Fibroblast of lung (primary cell): ENCODE measurements around the gene TRIM34. TPM values are rescaled to one million over a fixed set of nuclear protein-coding genes. Genes with fewer than 3 reads are reported as not detected.

Experiments
- DNase-seq, 2 donors: peaks; one replicate each; pipeline versions ENCODE4 v3.0.0 to v3.0.0-alpha.2; 2010; ENCODE audit warnings: low read depth in 2 of 2
- H2AFZ ChIP-seq: 2 replicates; pipeline ENCODE4 v1.5.1; 2012; ENCODE audit warnings: low read length, control low read depth, inconsistent platforms
- H3K27ac ChIP-seq: 2 replicates; pipeline ENCODE4 v1.5.1; 2011; ENCODE audit warnings: low read length, control low read depth; ENCODE audit not compliant: insufficient read depth
- H3K27me3 ChIP-seq: 2 replicates; pipeline ENCODE4 v1.5.1; 2011; ENCODE audit warnings: mild to moderate bottlenecking, low read length; ENCODE audit not compliant: control insufficient read depth, insufficient read depth
- H3K36me3 ChIP-seq: 2 replicates; pipeline ENCODE4 v1.5.1; 2011; ENCODE audit warnings: low read length; ENCODE audit not compliant: control insufficient read depth, insufficient read depth
- H3K4me1 ChIP-seq: 2 replicates; pipeline ENCODE4 v1.5.1; 2011; ENCODE audit warnings: low read length; ENCODE audit not compliant: control insufficient read depth, insufficient read depth; ENCODE audit errors: extremely low read depth
- H3K4me2 ChIP-seq: 2 replicates; pipeline ENCODE4 v1.5.1; 2011; ENCODE audit warnings: low read length, control low read depth; ENCODE audit not compliant: insufficient read depth; ENCODE audit errors: extremely low read depth
- H3K4me3 ChIP-seq, 4 experiments: fragments of 200-600 bp in 1 of 4; sonication (generic) in 1 of 4; replicated peaks in 1 of 4; 2 replicates each; pipeline ENCODE4 v1.5.1; 2011 to 2016; ENCODE audit warnings: low read length in 4 of 4, low read depth in 3 of 4, mild to moderate bottlenecking in 3 of 4, control low read depth in 2 of 4, inconsistent platforms in 1 of 4, mixed read lengths in 1 of 4; ENCODE audit not compliant: insufficient read depth in 1 of 4; ENCODE audit errors: control extremely low read depth in 1 of 4
- H3K79me2 ChIP-seq: 2 replicates; pipeline ENCODE4 v1.5.1; 2012; ENCODE audit warnings: mild to moderate bottlenecking, low read length, inconsistent platforms; ENCODE audit not compliant: control insufficient read depth, insufficient read depth
- H3K9ac ChIP-seq: 2 replicates; pipeline ENCODE4 v1.5.1; 2011; ENCODE audit warnings: mild to moderate bottlenecking, low read length, control low read depth; ENCODE audit not compliant: insufficient read depth
- H3K9me3 ChIP-seq: 2 replicates; pipeline ENCODE4 v1.5.1; 2012; ENCODE audit warnings: low read depth, low read length; ENCODE audit not compliant: control insufficient read depth, insufficient read depth
- H4K20me1 ChIP-seq: 2 replicates; pipeline ENCODE4 v1.5.1; 2011; ENCODE audit warnings: low read length; ENCODE audit not compliant: control insufficient read depth, insufficient read depth; ENCODE audit errors: extremely low read depth
- EZH2 ChIP-seq: IDR thresholded peaks from 2 replicates; pipeline ENCODE4 v1.5.1; 2012; ENCODE audit warnings: low read length, control low read depth, mild to moderate bottlenecking; ENCODE audit errors: missing control alignments
- polyA plus RNA-seq, 2 donors: library from polyadenylated mRNA; depleted of rRNA in 1 of 2; stranded (reverse) in 1 of 2; unstranded in 1 of 2; fragments of >200 nt; gene quantifications; 2 replicates each; pipeline ENCODE4 v1.2.1, GENCODE V29; 2011 to 2012; ENCODE audit warnings: missing spikeins in 1 of 2
- total RNA-seq: library from RNA; depleted of rRNA; stranded (reverse); fragments of >200 nt; gene quantifications from 2 replicates; pipeline ENCODE4 v1.2.1, GENCODE V29; 2014
- TF ChIP-seq, protein P1 (sequence below), 2 donors: IDR thresholded peaks in 1 of 2; conservative IDR thresholded peaks in 1 of 2; 1 replicate in 1 of 2; 2 replicates in 1 of 2; pipeline ENCODE4 v1.5.1; 2011 to 2012; ENCODE audit warnings: low read length in 2 of 2, control low read depth in 1 of 2, inconsistent platforms in 1 of 2, low read depth in 1 of 2, mild to moderate bottlenecking in 1 of 2

The TRIM34 gene
- total and polyA plus RNA-seq, 2 donors (not counting 1 experiment from before 2014, with no cell fraction given) = 17.8 to 18.5 TPM

GRCh38 chr11:5608808-5609207 lies 16.0 kb upstream of the TRIM34 start:
- TF ChIP-seq, protein P1, sequence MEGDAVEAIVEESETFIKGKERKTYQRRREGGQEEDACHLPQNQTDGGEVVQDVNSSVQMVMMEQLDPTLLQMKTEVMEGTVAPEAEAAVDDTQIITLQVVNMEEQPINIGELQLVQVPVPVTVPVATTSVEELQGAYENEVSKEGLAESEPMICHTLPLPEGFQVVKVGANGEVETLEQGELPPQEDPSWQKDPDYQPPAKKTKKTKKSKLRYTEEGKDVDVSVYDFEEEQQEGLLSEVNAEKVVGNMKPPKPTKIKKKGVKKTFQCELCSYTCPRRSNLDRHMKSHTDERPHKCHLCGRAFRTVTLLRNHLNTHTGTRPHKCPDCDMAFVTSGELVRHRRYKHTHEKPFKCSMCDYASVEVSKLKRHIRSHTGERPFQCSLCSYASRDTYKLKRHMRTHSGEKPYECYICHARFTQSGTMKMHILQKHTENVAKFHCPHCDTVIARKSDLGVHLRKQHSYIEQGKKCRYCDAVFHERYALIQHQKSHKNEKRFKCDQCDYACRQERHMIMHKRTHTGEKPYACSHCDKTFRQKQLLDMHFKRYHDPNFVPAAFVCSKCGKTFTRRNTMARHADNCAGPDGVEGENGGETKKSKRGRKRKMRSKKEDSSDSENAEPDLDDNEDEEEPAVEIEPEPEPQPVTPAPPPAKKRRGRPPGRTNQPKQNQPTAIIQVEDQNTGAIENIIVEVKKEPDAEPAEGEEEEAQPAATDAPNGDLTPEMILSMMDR (conservative IDR thresholded peaks at IDR 0.05 in 1 of 2, IDR thresholded peaks at IDR 0.05 in 1 of 2; ENCODE audit: low read depth in 1 of 2, low read length in 2 of 2) = no peak
- TF ChIP-seq EZH2 = no peak

GRCh38 chr11:5610446-5610845 lies 14.4 kb upstream of the TRIM34 start:
- DNase-seq = no peak
- Histone ChIP-seq H3K27me3 (no peaks in the 10 kb centered on the region), H3K27ac (no peak overlapping the region), H3K9me3 (no peaks in the 10 kb centered on the region), H4K20me1 (no peaks in the 10 kb centered on the region), H3K4me3 (no peak overlapping the region), H3K36me3 (no peaks in the 10 kb centered on the region), H3K4me2 (no peak overlapping the region), H2AFZ (no peak overlapping the region), H3K4me1 (peaks cover 2% of the 10 kb centered on the region), H3K9ac (no peak overlapping the region), H3K79me2 (no peaks in the 10 kb centered on the region)
- TF ChIP-seq, protein P1 (conservative IDR thresholded peaks at IDR 0.05 in 1 of 2, IDR thresholded peaks at IDR 0.05 in 1 of 2; ENCODE audit: low read depth in 1 of 2, low read length in 2 of 2) = no peak
- TF ChIP-seq EZH2 = no peak

More at GRCh38 chr11:5608808-5609207, 16.0 kb upstream of the TRIM34 start:
- peak in 1 of 2 donors; percentile 58 for DNase-seq
- Histone ChIP-seq H3K79me2 (no peaks in the 10 kb centered on the region), H3K9me3 (no peaks in the 10 kb centered on the region), H3K4me2 (no peak overlapping the region), H3K4me3 (no peak overlapping the region), H3K4me1 (peaks cover 2% of the 10 kb centered on the region), H3K27ac (no peak overlapping the region), H3K27me3 (no peaks in the 10 kb centered on the region), H3K9ac (no peak overlapping the region), H4K20me1 (no peaks in the 10 kb centered on the region), H2AFZ (no peak overlapping the region), H3K36me3 (no peaks in the 10 kb centered on the region)

- no peaks in the 10 kb centered on the region for H4K20me1 ChIP-seq
- no peaks in the 10 kb centered on the region for H3K4me1 ChIP-seq
- H3K79me2 ChIP-seq = no peaks in the 10 kb centered on the region
- H3K4me3 ChIP-seq = no peak overlapping the region
- DNase-seq = no peak
- no peak for TF ChIP-seq EZH2
- TF ChIP-seq, protein P1 (conservative IDR thresholded peaks at IDR 0.05 in 1 of 2, IDR thresholded peaks at IDR 0.05 in 1 of 2; ENCODE audit: low read depth in 1 of 2, low read length in 2 of 2) = no peak
- no peak overlapping the region for H3K4me2 ChIP-seq
- no peaks in the 10 kb centered on the region for H3K27me3 ChIP-seq
- no peaks in the 10 kb centered on the region for H3K36me3 ChIP-seq
- no peaks in the 10 kb centered on the region for H3K9me3 ChIP-seq
- no peak overlapping the region for H3K9ac ChIP-seq
- H2AFZ ChIP-seq = no peak overlapping the region
- no peak overlapping the region for H3K27ac ChIP-seq
Observed at GRCh38 chr11:5611627-5612026, 13.2 kb upstream of the TRIM34 start.
